ENCODE results near the gene ABCC6. TPM values are rescaled to one million over a fixed set of nuclear protein-coding genes. Genes with fewer than 3 reads are reported as not detected.
"Not testable (repeated sequence)": the region's sequence is repeated elsewhere in the genome, so short reads cannot be mapped to it uniquely, and the experiment has no call there.

ABCC6 gene
- total RNA-seq, 5 donors from 2014 or later (not counting 1 experiment from before 2014, with no cell fraction given), result 0.12 TPM; not detected in 4

DNA sequence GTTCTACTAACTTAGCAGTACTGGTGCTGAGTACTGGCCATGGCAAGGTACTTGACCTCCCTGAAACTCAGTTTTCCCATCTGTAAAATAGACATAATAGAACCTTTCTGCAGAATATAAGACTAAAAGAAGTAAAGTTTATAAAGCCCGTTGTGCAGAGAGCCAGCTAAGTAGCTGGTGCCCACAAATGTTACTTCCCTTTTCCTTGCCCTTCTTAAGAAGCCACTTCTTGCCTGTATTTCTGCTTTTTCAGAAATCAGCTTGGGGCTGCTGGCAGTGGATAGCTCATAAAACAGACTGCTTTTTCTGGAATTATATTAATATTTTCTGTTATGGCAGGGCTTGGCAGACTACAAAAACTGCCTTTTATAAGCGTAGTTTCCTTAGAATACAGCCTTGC lies 40.7 kb upstream of the ABCC6 start:
- H3K4me1 Mint-ChIP-seq; H3K4me1 ChIP-seq (ENCODE audit: control insufficient read depth in 1 of 2, extremely low read depth in 1 of 2, insufficient read depth in 2 of 2, low read length in 2 of 2); H3K36me3 ChIP-seq (ENCODE audit: control insufficient read depth in 2 of 2, extremely low read depth in 1 of 2, insufficient read depth in 1 of 2, low read length in 1 of 2); H3K27ac Mint-ChIP-seq; DNase-seq; H3K4me3 Mint-ChIP-seq; CTCF ChIA-PET; POLR2A ChIA-PET; H3K27me3 ChIP-seq (replicated peaks in 1 of 2; ENCODE audit: control insufficient read depth in 2 of 2, extremely low read depth in 1 of 2, insufficient read depth in 2 of 2, low read length in 1 of 2); H3K27ac ChIP-seq (ENCODE audit: low read length); H3K9me3 Mint-ChIP-seq; H3K9me3 ChIP-seq; H3K27me3 Mint-ChIP-seq; ATAC-seq (replicated peaks in 1 of 4); H3K4me3 ChIP-seq (ENCODE audit: control insufficient read depth in 1 of 2, extremely low read depth in 1 of 2, low read length in 1 of 2): not testable (repeated sequence)
- H3K36me3 Mint-ChIP-seq, result peaks cover 14% of the 10 kb centered on the region
- WGBS (ENCODE audit: insufficient coverage), result no CpG with 5 or more reads among the region's 2 CpGs

DNA sequence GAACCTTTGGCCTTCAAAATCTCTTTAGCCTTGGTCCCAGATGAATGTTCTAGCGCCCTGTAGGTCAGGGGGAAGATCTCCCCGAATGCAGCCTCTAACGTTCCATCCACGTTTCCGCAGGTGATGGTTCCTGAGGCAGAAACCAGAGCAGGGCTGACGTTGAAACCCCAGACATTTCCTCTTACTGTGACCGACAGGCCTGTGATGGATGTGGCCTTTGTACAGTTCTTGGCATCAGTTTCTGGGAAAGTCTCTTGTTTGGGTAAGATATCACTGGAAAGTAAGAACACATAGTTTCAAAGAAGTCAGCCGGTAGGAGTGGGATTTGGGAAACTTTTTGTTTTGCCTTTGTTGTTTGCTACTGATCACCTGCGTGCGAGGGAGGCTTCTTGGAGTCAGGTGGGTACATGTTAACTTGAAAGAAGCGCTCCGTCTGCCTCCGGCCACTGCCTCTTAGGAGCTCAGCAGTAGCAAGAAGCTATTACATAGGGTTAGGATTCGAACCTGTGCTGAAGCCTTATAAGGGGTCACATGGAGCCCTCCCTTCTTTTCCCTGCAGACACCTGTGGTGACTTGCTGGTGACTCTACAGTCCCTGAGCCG lies 39.8 kb upstream of the ABCC6 start:
- H3K4me1 Mint-ChIP-seq; ATAC-seq (replicated peaks in 1 of 4); H3K36me3 Mint-ChIP-seq; H3K9me3 Mint-ChIP-seq; H3K9me3 ChIP-seq; H3K4me3 ChIP-seq (ENCODE audit: control insufficient read depth in 1 of 2, extremely low read depth in 1 of 2, low read length in 1 of 2); H3K27ac Mint-ChIP-seq; H3K36me3 ChIP-seq (ENCODE audit: control insufficient read depth in 2 of 2, extremely low read depth in 1 of 2, insufficient read depth in 1 of 2, low read length in 1 of 2); DNase-seq; CTCF ChIA-PET; POLR2A ChIA-PET; H3K27ac ChIP-seq (ENCODE audit: low read length); H3K27me3 ChIP-seq (replicated peaks in 1 of 2; ENCODE audit: control insufficient read depth in 2 of 2, extremely low read depth in 1 of 2, insufficient read depth in 2 of 2, low read length in 1 of 2); H3K4me3 Mint-ChIP-seq; H3K27me3 Mint-ChIP-seq; H3K4me1 ChIP-seq (ENCODE audit: control insufficient read depth in 1 of 2, extremely low read depth in 1 of 2, insufficient read depth in 2 of 2, low read length in 2 of 2): not testable (repeated sequence)
- no CpG with 5 or more reads among the region's 15 CpGs for WGBS (ENCODE audit: insufficient coverage)

DNA sequence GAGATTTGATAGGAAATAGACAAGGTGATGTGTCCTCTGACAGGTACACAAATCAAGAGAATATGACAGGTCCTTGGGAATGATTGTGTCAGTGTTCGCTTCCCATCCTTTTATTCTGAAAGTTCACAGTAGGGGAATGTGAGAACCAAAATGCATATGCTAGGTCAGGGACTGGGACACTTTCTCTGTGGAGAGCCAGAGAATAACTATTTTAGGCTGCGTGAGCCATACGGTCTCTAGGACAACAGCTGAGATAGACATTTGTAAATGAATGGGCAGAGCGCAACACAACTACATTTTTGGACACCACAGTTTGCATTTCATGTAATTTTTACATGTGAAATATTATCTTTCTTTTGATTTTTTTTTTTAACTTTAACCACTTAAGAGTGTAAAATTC lies 36.7 kb upstream of the ABCC6 start:
- H3K4me1 ChIP-seq (ENCODE audit: control insufficient read depth in 1 of 2, extremely low read depth in 1 of 2, insufficient read depth in 2 of 2, low read length in 2 of 2); H3K4me3 ChIP-seq (ENCODE audit: control insufficient read depth in 1 of 2, extremely low read depth in 1 of 2, low read length in 1 of 2); H3K4me3 Mint-ChIP-seq; H3K27ac Mint-ChIP-seq; H3K27me3 ChIP-seq (replicated peaks in 1 of 2; ENCODE audit: control insufficient read depth in 2 of 2, extremely low read depth in 1 of 2, insufficient read depth in 2 of 2, low read length in 1 of 2); H3K27me3 Mint-ChIP-seq; POLR2A ChIA-PET; H3K36me3 Mint-ChIP-seq; ATAC-seq (replicated peaks in 1 of 4); H3K9me3 Mint-ChIP-seq; H3K27ac ChIP-seq (ENCODE audit: low read length); H3K9me3 ChIP-seq; H3K36me3 ChIP-seq (ENCODE audit: control insufficient read depth in 2 of 2, extremely low read depth in 1 of 2, insufficient read depth in 1 of 2, low read length in 1 of 2); CTCF ChIA-PET; DNase-seq; H3K4me1 Mint-ChIP-seq: not testable (repeated sequence)
- no CpG with 5 or more reads among the region's 4 CpGs for WGBS (ENCODE audit: insufficient coverage)

DNA sequence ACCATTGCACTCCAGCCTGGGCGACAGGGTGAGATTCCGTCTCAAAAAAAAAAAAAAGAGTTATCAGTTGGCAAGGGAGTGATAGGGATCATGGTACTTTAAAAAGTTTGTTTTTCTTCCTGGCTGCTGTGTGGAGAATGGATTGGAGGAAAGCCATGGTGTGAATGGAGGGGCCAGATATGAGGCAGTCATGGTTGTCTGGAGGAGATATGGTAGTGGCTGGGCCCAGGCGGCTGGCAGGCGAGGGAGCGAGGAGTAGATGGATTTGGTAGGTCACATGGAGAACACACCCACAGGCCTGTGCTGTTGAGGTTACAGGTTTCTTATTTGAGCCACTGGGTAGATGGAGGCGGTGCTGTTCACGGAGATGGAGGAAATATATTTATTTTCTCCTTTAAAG lies 35.5 kb upstream of the ABCC6 start:
- H3K9me3 Mint-ChIP-seq; POLR2A ChIA-PET; H3K27ac ChIP-seq (ENCODE audit: low read length); H3K4me3 Mint-ChIP-seq; H3K27me3 Mint-ChIP-seq; CTCF ChIA-PET; ATAC-seq (replicated peaks in 1 of 4); H3K27me3 ChIP-seq (replicated peaks in 1 of 2; ENCODE audit: control insufficient read depth in 2 of 2, extremely low read depth in 1 of 2, insufficient read depth in 2 of 2, low read length in 1 of 2); H3K9me3 ChIP-seq; DNase-seq; H3K4me3 ChIP-seq (ENCODE audit: control insufficient read depth in 1 of 2, extremely low read depth in 1 of 2, low read length in 1 of 2); H3K4me1 Mint-ChIP-seq; H3K4me1 ChIP-seq (ENCODE audit: control insufficient read depth in 1 of 2, extremely low read depth in 1 of 2, insufficient read depth in 2 of 2, low read length in 2 of 2); H3K36me3 ChIP-seq (ENCODE audit: control insufficient read depth in 2 of 2, extremely low read depth in 1 of 2, insufficient read depth in 1 of 2, low read length in 1 of 2); H3K27ac Mint-ChIP-seq: not testable (repeated sequence)
- H3K36me3 Mint-ChIP-seq, result peaks cover 11% of the 10 kb centered on the region
- 100% methylated on average over 1 of the region's 7 CpGs for WGBS (ENCODE audit: insufficient coverage)

DNA sequence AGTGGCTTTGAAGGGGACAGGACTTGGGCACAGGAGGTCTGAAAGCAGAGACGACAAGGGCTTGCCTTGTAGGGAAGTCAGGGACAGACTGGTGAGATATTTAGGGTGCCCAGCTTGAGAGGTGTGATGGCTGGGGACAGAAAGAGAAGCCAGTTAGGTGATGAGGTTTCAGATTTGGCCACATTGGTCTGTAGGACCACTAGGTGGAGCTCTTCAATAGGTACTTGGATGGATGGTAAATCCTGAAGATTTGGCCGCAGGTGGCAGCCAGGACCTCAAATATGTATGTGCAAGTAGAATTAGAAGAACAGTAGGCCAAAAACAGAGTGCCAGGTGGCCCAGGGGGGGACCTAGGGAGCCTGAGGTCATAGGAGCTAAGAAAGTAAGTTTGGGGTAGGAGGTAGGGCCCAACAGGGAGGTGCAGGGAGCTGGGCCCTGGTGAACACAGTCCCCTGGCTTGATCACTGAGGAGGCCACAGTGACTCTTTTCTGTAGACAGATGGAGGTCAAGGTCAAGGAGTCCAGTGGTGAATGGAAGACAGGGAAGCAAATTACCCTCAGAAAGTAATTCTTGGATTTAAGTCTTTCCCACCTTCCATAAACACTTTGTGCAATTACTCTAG lies 34.1 kb upstream of the ABCC6 start:
- H3K4me3 Mint-ChIP-seq; H3K27ac Mint-ChIP-seq; H3K36me3 ChIP-seq (ENCODE audit: control insufficient read depth in 2 of 2, extremely low read depth in 1 of 2, insufficient read depth in 1 of 2, low read length in 1 of 2); H3K9me3 Mint-ChIP-seq; H3K4me3 ChIP-seq (ENCODE audit: control insufficient read depth in 1 of 2, extremely low read depth in 1 of 2, low read length in 1 of 2); POLR2A ChIA-PET; H3K27me3 ChIP-seq (replicated peaks in 1 of 2; ENCODE audit: control insufficient read depth in 2 of 2, extremely low read depth in 1 of 2, insufficient read depth in 2 of 2, low read length in 1 of 2); H3K4me1 Mint-ChIP-seq; CTCF ChIA-PET; H3K27ac ChIP-seq (ENCODE audit: low read length); H3K36me3 Mint-ChIP-seq; DNase-seq; H3K4me1 ChIP-seq (ENCODE audit: control insufficient read depth in 1 of 2, extremely low read depth in 1 of 2, insufficient read depth in 2 of 2, low read length in 2 of 2); H3K27me3 Mint-ChIP-seq; H3K9me3 ChIP-seq: not testable (repeated sequence)
- ATAC-seq (replicated peaks in 1 of 4), result peak in 1 of 4 experiments; percentile 41
- no CpG with 5 or more reads among the region's 2 CpGs for WGBS (ENCODE audit: insufficient coverage)

DNA sequence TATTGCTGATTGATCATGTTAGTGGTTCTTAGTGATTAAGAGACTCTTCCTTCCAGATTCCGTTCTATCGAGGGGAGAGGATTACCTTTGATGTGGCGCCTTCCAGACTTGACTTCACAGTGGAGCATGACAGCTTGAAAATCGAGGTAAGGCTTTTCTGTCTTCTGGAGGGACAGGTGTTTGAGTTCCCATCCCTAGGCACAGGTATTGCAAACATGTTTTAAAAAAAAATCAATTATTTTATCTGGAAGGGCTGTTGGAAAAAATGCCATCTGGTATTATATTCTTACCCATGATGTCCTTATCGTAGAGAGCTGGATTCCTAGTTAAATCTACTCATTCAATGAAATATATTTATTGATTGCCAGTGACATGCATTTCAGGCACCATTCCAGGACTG lies 29.1 kb upstream of the ABCC6 start:
- H3K9me3 ChIP-seq; POLR2A ChIA-PET; H3K9me3 Mint-ChIP-seq; ATAC-seq (replicated peaks in 1 of 4); H3K36me3 ChIP-seq (ENCODE audit: control insufficient read depth in 2 of 2, extremely low read depth in 1 of 2, insufficient read depth in 1 of 2, low read length in 1 of 2); H3K27me3 Mint-ChIP-seq; CTCF ChIA-PET; DNase-seq; H3K27ac Mint-ChIP-seq; H3K4me1 Mint-ChIP-seq; H3K27ac ChIP-seq (ENCODE audit: low read length); H3K4me3 Mint-ChIP-seq; H3K4me3 ChIP-seq (ENCODE audit: control insufficient read depth in 1 of 2, extremely low read depth in 1 of 2, low read length in 1 of 2); H3K4me1 ChIP-seq (ENCODE audit: control insufficient read depth in 1 of 2, extremely low read depth in 1 of 2, insufficient read depth in 2 of 2, low read length in 2 of 2); H3K36me3 Mint-ChIP-seq; H3K27me3 ChIP-seq (replicated peaks in 1 of 2; ENCODE audit: control insufficient read depth in 2 of 2, extremely low read depth in 1 of 2, insufficient read depth in 2 of 2, low read length in 1 of 2): not testable (repeated sequence)
- no CpG with 5 or more reads among the region's 5 CpGs for WGBS (ENCODE audit: insufficient coverage)

Measured in T-cell (primary cell).